Measurements from ENCODE around the gene NMU.
"Not testable (repeated sequence)": the region's sequence is repeated elsewhere in the genome, so short reads cannot be mapped to it uniquely, and the experiment has no call there.

Gene NMU

DNA sequence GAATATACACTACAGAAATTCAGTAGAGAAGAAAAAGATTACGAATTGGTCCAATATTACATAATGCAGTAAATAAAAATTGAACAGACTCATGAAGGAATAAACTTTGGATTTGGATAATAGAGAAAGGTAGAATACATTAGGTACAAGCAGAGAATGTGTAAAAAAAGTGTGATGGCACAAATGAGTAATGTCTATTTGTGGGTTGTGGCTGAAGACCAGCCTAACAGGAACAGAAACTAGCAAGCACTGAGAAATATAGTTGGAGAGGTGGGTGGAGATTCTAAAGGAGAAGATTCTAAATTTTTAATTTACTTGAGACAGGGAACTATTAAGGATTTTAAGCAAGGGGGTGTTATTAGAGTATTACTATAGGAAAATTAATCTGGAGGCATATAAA lies 74.2 kb downstream of the NMU start:
- H3K4me1 ChIP-seq (ENCODE audit: control insufficient read depth in 1 of 2, insufficient read depth in 1 of 2, low read depth in 1 of 2, low read length in 1 of 2): no peaks in the 10 kb centered on the region
- TF ChIP-seq, protein P1, sequence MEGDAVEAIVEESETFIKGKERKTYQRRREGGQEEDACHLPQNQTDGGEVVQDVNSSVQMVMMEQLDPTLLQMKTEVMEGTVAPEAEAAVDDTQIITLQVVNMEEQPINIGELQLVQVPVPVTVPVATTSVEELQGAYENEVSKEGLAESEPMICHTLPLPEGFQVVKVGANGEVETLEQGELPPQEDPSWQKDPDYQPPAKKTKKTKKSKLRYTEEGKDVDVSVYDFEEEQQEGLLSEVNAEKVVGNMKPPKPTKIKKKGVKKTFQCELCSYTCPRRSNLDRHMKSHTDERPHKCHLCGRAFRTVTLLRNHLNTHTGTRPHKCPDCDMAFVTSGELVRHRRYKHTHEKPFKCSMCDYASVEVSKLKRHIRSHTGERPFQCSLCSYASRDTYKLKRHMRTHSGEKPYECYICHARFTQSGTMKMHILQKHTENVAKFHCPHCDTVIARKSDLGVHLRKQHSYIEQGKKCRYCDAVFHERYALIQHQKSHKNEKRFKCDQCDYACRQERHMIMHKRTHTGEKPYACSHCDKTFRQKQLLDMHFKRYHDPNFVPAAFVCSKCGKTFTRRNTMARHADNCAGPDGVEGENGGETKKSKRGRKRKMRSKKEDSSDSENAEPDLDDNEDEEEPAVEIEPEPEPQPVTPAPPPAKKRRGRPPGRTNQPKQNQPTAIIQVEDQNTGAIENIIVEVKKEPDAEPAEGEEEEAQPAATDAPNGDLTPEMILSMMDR (IDR thresholded peaks at IDR 0.05): no peak

DNA sequence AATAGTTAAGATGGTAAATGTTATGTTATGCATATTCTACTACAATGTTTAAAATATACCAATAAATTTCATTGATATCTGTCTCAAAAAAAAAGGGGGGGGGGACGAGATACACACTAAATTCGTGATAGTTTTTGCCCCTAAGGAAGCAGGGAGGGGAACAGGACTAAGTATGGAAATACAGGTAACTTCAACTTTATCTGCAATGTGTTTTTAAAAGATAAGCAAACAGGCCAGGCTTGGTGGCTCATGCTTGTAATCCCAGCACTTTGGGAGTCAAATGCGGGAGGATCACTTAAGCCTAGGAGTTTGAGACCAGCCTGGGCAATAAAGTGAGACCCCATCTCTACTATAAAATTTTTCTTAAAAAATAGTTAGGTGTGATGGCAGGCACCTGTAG lies 76.0 kb downstream of the NMU start:
- Histone ChIP-seq H3K4me3 (ENCODE audit: low read depth in 1 of 2, low read length in 1 of 2) (no peak overlapping the region), H3K27ac (no peak overlapping the region), H3K27me3 (peaks cover 8% of the 10 kb centered on the region), H3K9me3 (no peaks in the 10 kb centered on the region), H3K36me3 (no peaks in the 10 kb centered on the region), H3K4me1 (ENCODE audit: control insufficient read depth in 1 of 2, insufficient read depth in 1 of 2, low read depth in 1 of 2, low read length in 1 of 2) (no peaks in the 10 kb centered on the region)
- TF ChIP-seq, protein P1 (IDR thresholded peaks at IDR 0.05): no peak

More for the DNA sequence above, 74.2 kb downstream of the NMU start:
- no peak overlapping the region for H3K27ac ChIP-seq
- H3K27me3 ChIP-seq: no peaks in the 10 kb centered on the region
- H3K36me3 ChIP-seq: no peaks in the 10 kb centered on the region
- no peaks in the 10 kb centered on the region for H3K9me3 ChIP-seq
- no peak overlapping the region for H3K4me3 ChIP-seq (ENCODE audit: low read depth in 1 of 2, low read length in 1 of 2)

DNA sequence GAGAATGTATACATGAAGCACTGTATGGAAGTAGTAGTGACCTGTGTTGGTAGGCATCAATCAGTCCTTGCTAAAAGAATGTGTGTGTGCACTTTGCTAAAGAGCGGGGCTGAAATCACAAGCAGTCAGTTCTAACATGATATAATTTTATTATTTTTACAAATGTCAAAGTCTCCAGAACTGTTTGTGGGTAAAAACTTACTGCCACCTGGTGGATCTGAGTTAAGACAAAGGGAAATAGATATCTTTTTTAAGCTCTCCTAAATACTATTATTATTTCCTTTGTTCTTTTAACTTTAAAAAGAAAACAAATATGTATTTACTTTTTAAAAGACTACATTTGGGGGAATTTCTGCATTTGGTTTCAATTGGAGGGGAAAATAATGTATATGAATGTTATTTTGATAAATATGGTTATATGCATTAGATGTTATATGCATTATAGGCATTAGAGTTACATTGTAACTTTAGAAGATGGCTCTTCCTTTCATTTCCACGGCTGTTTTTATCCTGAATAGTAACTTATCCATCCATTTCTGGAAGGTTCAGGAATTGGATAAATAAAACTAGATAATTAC lies 81.6 kb downstream of the NMU start:
- no peak overlapping the region for H3K4me3 ChIP-seq (ENCODE audit: low read depth in 1 of 2, low read length in 1 of 2)
- TF ChIP-seq, protein P1 (IDR thresholded peaks at IDR 0.05): no peak
- H3K9me3 ChIP-seq: no peaks in the 10 kb centered on the region
- no peak overlapping the region for H3K27ac ChIP-seq
- no peaks in the 10 kb centered on the region for H3K4me1 ChIP-seq (ENCODE audit: control insufficient read depth in 1 of 2, insufficient read depth in 1 of 2, low read depth in 1 of 2, low read length in 1 of 2)
- H3K36me3 ChIP-seq: no peaks in the 10 kb centered on the region
- H3K27me3 ChIP-seq: peaks cover 47% of the 10 kb centered on the region

DNA sequence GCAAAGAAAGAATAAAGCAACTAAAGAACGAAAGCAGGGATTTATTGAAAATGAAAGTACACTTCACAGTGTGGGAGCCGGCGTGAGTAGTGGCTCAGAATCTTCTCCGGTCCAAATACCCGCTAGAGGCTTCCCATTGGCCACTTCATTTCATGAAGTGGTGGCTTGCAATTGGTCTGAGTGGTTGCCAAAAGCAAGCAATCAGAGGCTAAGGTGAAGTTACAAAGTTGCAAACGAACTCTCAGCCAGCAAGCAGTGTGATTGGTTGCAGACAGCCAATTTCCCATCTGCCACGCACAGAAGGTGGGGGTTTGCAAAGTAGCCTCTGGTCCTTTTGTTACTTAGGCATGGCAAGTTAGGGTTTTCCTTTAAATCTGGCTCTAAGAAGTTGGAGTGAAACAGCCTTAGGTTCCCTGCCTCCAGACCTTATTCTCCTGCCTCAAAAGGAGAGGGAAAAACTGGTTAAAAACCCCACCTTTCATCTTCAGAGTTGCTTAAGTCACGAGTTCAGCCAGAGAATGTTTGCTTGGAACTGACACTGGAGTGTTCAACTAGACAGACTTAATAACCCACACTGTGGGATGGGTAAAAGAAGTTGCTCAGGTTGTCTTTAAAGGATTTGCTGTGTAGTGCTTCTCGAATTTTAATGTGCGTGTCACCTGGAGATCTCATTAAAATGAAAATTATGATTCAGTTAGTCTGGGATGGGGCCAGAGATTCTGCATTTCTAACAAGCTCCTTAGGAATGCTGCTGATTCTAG lies 82.5 kb downstream of the NMU start:
- no peak overlapping the region for H3K27ac ChIP-seq
- H3K4me1 ChIP-seq (ENCODE audit: control insufficient read depth in 1 of 2, insufficient read depth in 1 of 2, low read depth in 1 of 2, low read length in 1 of 2): no peaks in the 10 kb centered on the region
- TF ChIP-seq, protein P1 (IDR thresholded peaks at IDR 0.05): no peak

DNA sequence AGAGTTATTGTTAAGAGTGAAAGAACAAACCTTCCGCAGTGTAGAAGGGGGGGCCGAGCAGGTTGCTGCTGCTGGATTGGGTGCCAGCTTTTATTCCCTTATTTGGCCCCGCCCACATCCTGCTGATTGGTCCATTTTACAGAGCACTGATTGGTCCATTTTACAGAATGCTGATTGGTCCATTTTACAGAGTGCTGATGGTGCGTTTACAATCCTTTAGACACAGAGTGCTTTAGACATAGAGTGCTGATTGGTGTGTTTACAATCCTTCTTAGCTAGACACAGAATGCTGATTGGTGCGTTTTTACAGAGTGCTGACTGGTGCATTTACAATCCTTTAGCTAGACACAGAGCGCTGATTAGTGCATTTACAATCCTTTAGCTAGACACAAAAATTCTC lies 84.1 kb downstream of the NMU start:
- H3K4me3 ChIP-seq (ENCODE audit: low read depth in 1 of 2, low read length in 1 of 2); H3K27ac ChIP-seq; H3K36me3 ChIP-seq: not testable (repeated sequence)

More for the DNA sequence above, 82.5 kb downstream of the NMU start:
- H3K9me3 ChIP-seq: no peaks in the 10 kb centered on the region
- H3K36me3 ChIP-seq: no peaks in the 10 kb centered on the region
- no peak overlapping the region for H3K4me3 ChIP-seq (ENCODE audit: low read depth in 1 of 2, low read length in 1 of 2)
- H3K27me3 ChIP-seq: peaks cover 56% of the 10 kb centered on the region

DNA sequence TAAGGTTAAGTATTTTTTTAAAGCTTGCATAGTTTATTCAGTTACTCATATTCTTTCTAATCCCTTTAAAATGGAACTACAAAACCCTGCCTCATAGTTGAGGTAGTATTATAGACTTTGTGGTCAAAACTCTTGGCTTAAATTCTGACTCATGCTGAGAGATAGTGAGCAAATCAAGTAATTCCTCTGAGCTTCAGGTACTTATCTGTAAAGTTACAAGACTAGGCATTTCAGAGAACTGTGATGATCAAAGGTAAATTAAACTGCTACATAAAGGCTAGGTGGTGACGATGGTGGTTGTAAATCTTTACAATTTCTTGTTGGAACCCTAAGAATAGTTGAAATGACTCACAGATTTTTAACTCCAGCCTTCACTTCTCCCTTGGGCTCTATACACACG lies 86.2 kb downstream of the NMU start:
- no peak overlapping the region for H3K4me3 ChIP-seq (ENCODE audit: low read depth in 1 of 2, low read length in 1 of 2)
- TF ChIP-seq, protein P1 (IDR thresholded peaks at IDR 0.05): no peak
- H3K36me3 ChIP-seq: no peaks in the 10 kb centered on the region
- peaks cover 83% of the 10 kb centered on the region for H3K27me3 ChIP-seq
- no peak overlapping the region for H3K27ac ChIP-seq
- H3K4me1 ChIP-seq (ENCODE audit: control insufficient read depth in 1 of 2, insufficient read depth in 1 of 2, low read depth in 1 of 2, low read length in 1 of 2): peaks cover 12 to 14% of the 10 kb centered on the region in 2 experiments
- no peaks in the 10 kb centered on the region for H3K9me3 ChIP-seq

More for the DNA sequence above, 84.1 kb downstream of the NMU start:
- not testable (repeated sequence) for H3K9me3 ChIP-seq; H3K4me1 ChIP-seq (ENCODE audit: control insufficient read depth in 1 of 2, insufficient read depth in 1 of 2, low read depth in 1 of 2, low read length in 1 of 2)
- H3K27me3 ChIP-seq: peaks cover 72% of the 10 kb centered on the region
